Muscle of back (tissue), 11 donors: ENCODE measurements around the gene TARS3. TPM values are rescaled to one million over a fixed set of nuclear protein-coding genes. Genes with fewer than 3 reads are reported as not detected.

ENCODE experiments used
- DNase-seq, 3 donors: peaks; one replicate each; pipeline versions ENCODE4 v3.0.0 to v3.0.0-alpha.2; 2013
- polyA plus RNA-seq, 10 donors: library from polyadenylated mRNA; unstranded; fragments of 120-200 nt; gene quantifications; one replicate each; pipeline ENCODE4 v1.2.1, GENCODE V29; 2013; ENCODE audit not compliant: insufficient read length in 10 of 10

Gene TARS3
- polyA plus RNA-seq, 10 donors, result 14.0 to 24.3 (median 18.9) TPM

GRCh38 chr15:101608201-101608600 is 116.1 kb downstream of the TARS3 start:
- DNase-seq, result peak in 1 of 3 donors; percentile 26

- no peak for DNase-seq
Observed at GRCh38 chr15:101607108-101607507, 117.2 kb downstream of the TARS3 start.

GRCh38 chr15:101604124-101604874 is 120.0 kb downstream of the TARS3 start:
- DNase-seq, result no peak

Other genes with a start within 250 kb of the TARS3 start
- 10 to 100 TPM in 6 of 10 donors, 1 to 10 TPM in 4; 9.3 to 18.0 (median 11.3) TPM for gene PCSK6, start 234.8 kb downstream of the TARS3 start, polyA plus RNA-seq
- gene TM2D3, start 72.1 kb downstream of the TARS3 start, polyA plus RNA-seq, result 10 to 100 TPM; 35.6 to 48.0 (median 40.2) TPM
- gene OR4F6, start 79.0 kb upstream of the TARS3 start, polyA plus RNA-seq, result not detected
- gene OR4F15, start 87.7 kb upstream of the TARS3 start, polyA plus RNA-seq, result under 1 TPM in 1 of 10 donors, not detected in 9; 0.10 TPM